GM12878 (cell line): Measurements from ENCODE around the gene IPMK. TPM values are rescaled to one million over a fixed set of nuclear protein-coding genes. Genes with fewer than 3 reads are reported as not detected.

ENCODE experiments used
- ATAC-seq: fragments of 200-7000 bp; cut with Tn5 transposase; 3 replicates; pipeline ENCODE4 v1.9.1; 2020; ENCODE audit warnings: mild to moderate bottlenecking, moderate library complexity
- BruUV-seq: library from RNA; stranded (reverse); fragments of 400-500 nt; replicated peaks from 2 replicates; lab custom pipeline; 2021; lab: Mats Ljungman, UMichigan
- CTCF ChIA-PET: fragments of 300-600 bp; sonication (Branson Sonifier 250); formaldehyde crosslinking; extraction: SDS; loops from one replicate; lab custom pipeline; 2021; ENCODE audit warnings: inconsistent platforms; lab: Yijun Ruan, JAX
- POLR2A ChIA-PET: fragments of 350-600 bp; formaldehyde crosslinking; extraction: SDS; loops from one replicate; lab custom pipeline; 2021; ENCODE audit warnings: inconsistent platforms; lab: Charles Lee
- RAD21 ChIA-PET: fragments of 300-600 bp; sonication (Branson Sonifier 250); formaldehyde crosslinking; loops from one replicate; lab custom pipeline; 2023; ENCODE audit warnings: antibody characterized with exemption; ENCODE audit not compliant: unreplicated experiment; lab: Charles Lee
- SMC1A ChIA-PET: fragments of 300-600 bp; sonication (Branson Sonifier 250); formaldehyde crosslinking; loops from one replicate; lab custom pipeline; 2023; ENCODE audit not compliant: unreplicated experiment, uncharacterized antibody; lab: Charles Lee
- DNase-seq: peaks from one replicate; pipeline ENCODE4 v3.0.0-alpha.2; 2011; ENCODE audit warnings: low read depth, low spot score
- FAIRE-seq: peaks from 3 replicates; lab custom pipeline; 2011; peaks lifted over from hg19 to GRCh38; lab: Jason Lieb, UNC
- H2AFZ ChIP-seq: 2 replicates; pipeline ENCODE4 v1.6.0; 2011; ENCODE audit warnings: low read depth, low read length, control low read depth; ENCODE audit not compliant: control insufficient read depth
- H3K27ac ChIP-seq: 2 replicates; pipeline ENCODE4 v1.5.1; 2011; ENCODE audit warnings: control low read depth; ENCODE audit not compliant: control insufficient read depth, insufficient read depth
- H3K27me3 ChIP-seq, 2 experiments: replicated peaks in 1 of 2; 2 replicates each; pipeline versions ENCODE4 v1.6.0 to v1.6.1; 2011; ENCODE audit warnings: low read length in 1 of 2; ENCODE audit not compliant: control insufficient read depth in 2 of 2, insufficient read depth in 2 of 2
- H3K36me3 ChIP-seq, 2 experiments: 2 replicates each; pipeline ENCODE4 v1.5.1; 2011; ENCODE audit warnings: low read length in 1 of 2; ENCODE audit not compliant: control insufficient read depth in 2 of 2, insufficient read depth in 2 of 2
- H3K4me1 ChIP-seq: 2 replicates; pipeline ENCODE4 v1.6.1; 2011; ENCODE audit warnings: mild to moderate bottlenecking, low read length, moderate library complexity, mixed read lengths; ENCODE audit not compliant: control insufficient read depth, insufficient read depth
- H3K4me2 ChIP-seq: 2 replicates; pipeline ENCODE4 v1.6.0; 2011; ENCODE audit warnings: control low read depth; ENCODE audit not compliant: control insufficient read depth, insufficient read depth
- H3K4me3 ChIP-seq: fragments of 200-600 bp; sonication (generic); 2 replicates; pipeline ENCODE4 v1.5.1; 2016
- H3K79me2 ChIP-seq: 2 replicates; pipeline ENCODE4 v1.6.0; 2011; ENCODE audit warnings: low read length; ENCODE audit not compliant: control insufficient read depth, insufficient read depth
- H3K9ac ChIP-seq: 2 replicates; pipeline ENCODE4 v1.8.0; 2011; ENCODE audit warnings: low read length, control low read depth, mixed read lengths; ENCODE audit not compliant: control insufficient read depth, insufficient read depth
- H3K9me3 ChIP-seq: replicated peaks from 3 replicates; pipeline ENCODE4 v1.5.1; 2011; ENCODE audit warnings: mild to moderate bottlenecking, low read length; ENCODE audit not compliant: control insufficient read depth, insufficient read depth
- H4K20me1 ChIP-seq: 2 replicates; pipeline ENCODE4 v1.6.0; 2011; ENCODE audit not compliant: control insufficient read depth, insufficient read depth
- ATF2 ChIP-seq: IDR thresholded peaks from 2 replicates; pipeline ENCODE4 v1.6.1; 2012; ENCODE audit warnings: low read length, inconsistent platforms
- BCLAF1 ChIP-seq: fragments of 450-650 bp; IDR thresholded peaks from 2 replicates; pipeline ENCODE4 v1.6.1; 2017; ENCODE audit warnings: antibody characterized with exemption, mild to moderate bottlenecking, moderate library complexity
- E2F4 ChIP-seq: IDR thresholded peaks from 2 replicates; pipeline ENCODE4 v1.6.1; 2012; ENCODE audit warnings: low read depth, low read length, improper control_type of control experiment
- EED ChIP-seq: sonication (generic); IDR thresholded peaks from 2 replicates; pipeline ENCODE4 v1.6.1; 2016; ENCODE audit warnings: antibody characterized with exemption, low read depth
- FOXK2 ChIP-seq: fragments of 450-650 bp; IDR thresholded peaks from 2 replicates; pipeline ENCODE4 v1.6.1; 2017; ENCODE audit warnings: mild to moderate bottlenecking, moderate library complexity
- HCFC1 ChIP-seq: fragments of 150-350 bp; IDR thresholded peaks from 2 replicates; pipeline ENCODE4 v1.6.1; 2014; ENCODE audit warnings: low read length
- JUNB ChIP-seq: IDR thresholded peaks from 2 replicates; pipeline ENCODE4 v1.6.1; 2016; ENCODE audit warnings: antibody characterized with exemption, mild to moderate bottlenecking
- NR2C1 ChIP-seq: fragments of 450-650 bp; IDR thresholded peaks from 2 replicates; pipeline ENCODE4 v1.6.1; 2017; ENCODE audit warnings: antibody characterized with exemption, mild to moderate bottlenecking, moderate library complexity
- POLR2A ChIP-seq: IDR thresholded peaks from 2 replicates; pipeline ENCODE4 v1.6.1; 2011; ENCODE audit warnings: low read depth, mild to moderate bottlenecking, low read length
- SMAD5 ChIP-seq: IDR thresholded peaks from 2 replicates; pipeline ENCODE4 v1.6.1; 2016; ENCODE audit warnings: antibody characterized with exemption, low read depth
- TCF12 ChIP-seq: IDR thresholded peaks from 2 replicates; pipeline ENCODE4 v1.6.1; 2011; ENCODE audit warnings: low read depth, mild to moderate bottlenecking, low read length
- ZBTB40 ChIP-seq: fragments of 450-650 bp; IDR thresholded peaks from 2 replicates; pipeline ENCODE4 v1.6.1; 2016; ENCODE audit warnings: mild to moderate bottlenecking, moderate library complexity, borderline replicate concordance
- ZNF24 ChIP-seq: fragments of 450-650 bp; IDR thresholded peaks from 2 replicates; pipeline ENCODE4 v1.6.1; 2017; ENCODE audit warnings: antibody characterized with exemption, mild to moderate bottlenecking
- ZNF622 ChIP-seq: fragments of 450-650 bp; IDR thresholded peaks from 2 replicates; pipeline ENCODE4 v1.6.1; 2017; ENCODE audit warnings: mild to moderate bottlenecking, inconsistent platforms
- WGBS: methylation state at CpG from one replicate; pipeline ENCODE4 v1.1.6; 2016; ENCODE audit warnings: low lambda C conversion rate; ENCODE audit not compliant: insufficient replicate concordance, insufficient coverage; ENCODE audit errors: missing lambda C conversion rate; 5-methylcytosine and 5-hydroxymethylcytosine counted together
- in situ Hi-C: fragments of 300-500 bp; cut with MboI; formaldehyde crosslinking; loops from 9 replicates; pipeline ENCODE4 v1.14.3; 2018; ENCODE audit warnings: mixed read lengths
- intact Hi-C: fragments of 100-400 bp; cut with micrococcal nuclease; formaldehyde crosslinking; loops from one replicate; pipeline ENCODE4 v1.14.2; 2022; ENCODE audit not compliant: unreplicated experiment
- polyA plus RNA-seq, 11 experiments: library from polyadenylated mRNA; depleted of rRNA in 4 of 11; unstranded in 6 of 11; stranded (reverse) in 5 of 11; fragments of >200 nt; fragmentation: Nextera tagmentation in 4 of 11; fragmentation: Illumina TruSeq in 1 of 11; extraction: Ambion mirVana in 4 of 11; extraction: Trizol in 1 of 11; gene quantifications; 1 replicate in 1 of 11; 2 replicates in 10 of 11; pipeline versions ENCODE4 v1.2.1 to v1.2.3, GENCODE V29; 2011 to 2016; ENCODE audit warnings: inconsistent platforms in 2 of 11, missing spikeins in 2 of 11, low read depth in 1 of 11
- total RNA-seq, 4 experiments: library from RNA; depleted of rRNA in 3 of 4; stranded (reverse); fragments of >200 nt in 3 of 4; fragmentation: Illumina TruSeq in 1 of 4; extraction: Trizol in 1 of 4; gene quantifications; 2 replicates each; pipeline versions ENCODE4 v1.2.1 to v1.2.3, GENCODE V29; 2013 to 2021

The IPMK gene
- total and polyA plus RNA-seq, 10 of the 15 experiments (the other 5 are each of a cell fraction or from before 2014, with no cell fraction given): 0.84 to 7.5 (median 3.6) TPM

GRCh38 chr10:58278962-58279307 lies 11.2 kb upstream of the IPMK start (continued):
- no peak for TF ChIP-seq BCLAF1

GRCh38 chr10:58278274-58278961 lies 10.7 kb upstream of the IPMK start:
- Histone ChIP-seq H3K36me3 (no peaks in the 10 kb centered on the region; a peak in 1 of 4 replicates), H3K4me3 (no peak overlapping the region), H3K79me2 (peaks cover 5% of the 10 kb centered on the region), H3K4me2 (no peak overlapping the region), H3K27me3 (no peaks in the 10 kb centered on the region), H3K4me1 (peaks cover 13% of the 10 kb centered on the region), H3K9ac (no peak overlapping the region), H4K20me1 (no peaks in the 10 kb centered on the region), H3K27ac (no peak overlapping the region), H2AFZ (no peak overlapping the region), H3K9me3 (no peaks in the 10 kb centered on the region)
- SMC1A ChIA-PET: interaction anchor here (0.9 to 4.3 kb wide), 3 partner anchors 9 to 101 kb away, joined by 3 to 26 read pairs (median 5); no protein-coding TSS in a partner anchor
- WGBS: 99% methylated on average over 7 of the region's 7 CpGs
- in situ Hi-C loops: no loop called here
- POLR2A ChIA-PET: no interaction called here
- RAD21 ChIA-PET: interaction anchor here (1.0 kb wide), 1 partner anchor 9 kb away, joined by 3 read pairs; the partner anchor contains the start of gene CISD1
- intact Hi-C loops: no loop called here
- ATAC-seq (no peak), DNase-seq (no peak), FAIRE-seq (no peak)
- BruUV-seq: no TSS peak
- CTCF ChIA-PET: interaction anchor here (0.9 to 7.7 kb wide), 4 partner anchors 12 to 101 kb away, joined by 3 to 59 read pairs (median 9); no protein-coding TSS in a partner anchor
- no peak for TF ChIP-seq EED
- no peak for TF ChIP-seq HCFC1
- no peak for TF ChIP-seq ZNF622
- TF ChIP-seq E2F4: no peak
- no peak for TF ChIP-seq ZNF24
- TF ChIP-seq ZBTB40: no peak
- no peak for TF ChIP-seq ATF2
- no peak for TF ChIP-seq SMAD5
- no peak for TF ChIP-seq TCF12
- TF ChIP-seq JUNB: no peak
- TF ChIP-seq POLR2A: no peak
- TF ChIP-seq NR2C1: no peak
- TF ChIP-seq FOXK2: no peak
